Trophoblast cell (in vitro differentiated cells and primary cell): ENCODE data around the gene CCDC6.

Experiments
- DNase-seq, 2 donors: peaks; one replicate each; pipeline ENCODE4 v3.0.0-alpha.2; 2016
- H2AFZ ChIP-seq: 2 replicates; pipeline ENCODE4 v1.6.1; 2013; ENCODE audit warnings: low read length, moderate library complexity, mild to moderate bottlenecking; ENCODE audit not compliant: insufficient read depth, poor library complexity
- H2AK5ac ChIP-seq: 2 replicates; pipeline ENCODE4 v1.6.1; 2013; ENCODE audit warnings: mild to moderate bottlenecking, low read length
- H2BK120ac ChIP-seq: 2 replicates; pipeline ENCODE4 v1.6.1; 2013; ENCODE audit warnings: low read length, mild to moderate bottlenecking, moderate library complexity; ENCODE audit not compliant: insufficient read depth, poor library complexity
- H2BK12ac ChIP-seq: 2 replicates; pipeline ENCODE4 v1.6.1; 2013; ENCODE audit warnings: mild to moderate bottlenecking, low read length, moderate library complexity
- H2BK5ac ChIP-seq: 2 replicates; pipeline ENCODE4 v1.6.1; 2013; ENCODE audit warnings: low read length, low read depth, moderate library complexity, mild to moderate bottlenecking; ENCODE audit not compliant: poor library complexity
- H3K14ac ChIP-seq: 2 replicates; pipeline ENCODE4 v1.6.1; 2013; ENCODE audit warnings: mild to moderate bottlenecking, low read length
- H3K18ac ChIP-seq: 2 replicates; pipeline ENCODE4 v1.6.1; 2013; ENCODE audit warnings: mild to moderate bottlenecking, low read length
- H3K23ac ChIP-seq: 2 replicates; pipeline ENCODE4 v1.6.1; 2013; ENCODE audit warnings: low read length
- H3K27ac ChIP-seq: 2 replicates; pipeline ENCODE4 v1.5.1; 2013; ENCODE audit warnings: low read depth, mild to moderate bottlenecking, inconsistent platforms, low read length, moderate library complexity
- H3K27me3 ChIP-seq: 2 replicates; pipeline ENCODE4 v1.6.1; 2013; ENCODE audit warnings: inconsistent platforms, mild to moderate bottlenecking, low read length, moderate library complexity; ENCODE audit not compliant: insufficient read depth
- H3K36me3 ChIP-seq, 2 experiments: 1 replicate in 1 of 2; 2 replicates in 1 of 2; pipeline ENCODE4 v1.6.1; 2013; ENCODE audit warnings: low read length in 2 of 2, mild to moderate bottlenecking in 2 of 2, moderate library complexity in 1 of 2; ENCODE audit not compliant: insufficient read depth in 2 of 2, control insufficient read depth in 1 of 2
- H3K4ac ChIP-seq: 2 replicates; pipeline ENCODE4 v1.6.1; 2013; ENCODE audit warnings: low read depth, mild to moderate bottlenecking, low read length, moderate library complexity
- H3K4me1 ChIP-seq, 2 experiments: 1 replicate in 1 of 2; 2 replicates in 1 of 2; pipeline ENCODE4 v1.6.1; 2013; ENCODE audit warnings: low read length in 2 of 2, mild to moderate bottlenecking in 2 of 2, moderate library complexity in 1 of 2; ENCODE audit not compliant: insufficient read depth in 2 of 2, control insufficient read depth in 1 of 2
- H3K4me2 ChIP-seq: 2 replicates; pipeline ENCODE4 v1.6.1; 2013; ENCODE audit warnings: inconsistent platforms, mild to moderate bottlenecking, low read length, moderate library complexity
- H3K4me3 ChIP-seq: 2 replicates; pipeline ENCODE4 v1.5.1; 2013; ENCODE audit warnings: mild to moderate bottlenecking, low read depth, low read length, inconsistent platforms
- H3K79me1 ChIP-seq: one replicate; pipeline ENCODE4 v1.6.1; 2013; ENCODE audit warnings: low read length
- H3K79me2 ChIP-seq: 2 replicates; pipeline ENCODE4 v1.6.1; 2013; ENCODE audit warnings: low read length, mild to moderate bottlenecking; ENCODE audit not compliant: control insufficient read depth, insufficient read depth, poor library complexity
- H3K9ac ChIP-seq: 2 replicates; pipeline ENCODE4 v1.6.1; 2013; ENCODE audit warnings: mild to moderate bottlenecking, low read length
- H3K9me3 ChIP-seq: 2 replicates; pipeline ENCODE4 v1.6.1; 2013; ENCODE audit warnings: low read depth, mild to moderate bottlenecking, control low read depth, inconsistent platforms, low read length; ENCODE audit not compliant: insufficient read depth
- H4K12ac ChIP-seq: 2 replicates; pipeline ENCODE4 v1.6.1; 2013; ENCODE audit warnings: low read depth, mild to moderate bottlenecking, low read length, moderate library complexity
- H4K8ac ChIP-seq: 2 replicates; pipeline ENCODE4 v1.6.1; 2013; ENCODE audit warnings: low read depth, mild to moderate bottlenecking, low read length, moderate library complexity
- H4K91ac ChIP-seq: one replicate; pipeline ENCODE4 v1.6.1; 2013; ENCODE audit warnings: low read depth, mild to moderate bottlenecking, low read length, moderate library complexity
- WGBS: extraction: QIAGEN DNeasy Blood & Tissue Kit; methylation state at CpG from one replicate; pipeline ENCODE4 v1.1.7; 2013; ENCODE audit warnings: missing lambda C conversion rate; ENCODE audit not compliant: insufficient read length, insufficient coverage; ENCODE audit errors: extremely low coverage; 5-methylcytosine and 5-hydroxymethylcytosine counted together

The CCDC6 gene

DNA sequence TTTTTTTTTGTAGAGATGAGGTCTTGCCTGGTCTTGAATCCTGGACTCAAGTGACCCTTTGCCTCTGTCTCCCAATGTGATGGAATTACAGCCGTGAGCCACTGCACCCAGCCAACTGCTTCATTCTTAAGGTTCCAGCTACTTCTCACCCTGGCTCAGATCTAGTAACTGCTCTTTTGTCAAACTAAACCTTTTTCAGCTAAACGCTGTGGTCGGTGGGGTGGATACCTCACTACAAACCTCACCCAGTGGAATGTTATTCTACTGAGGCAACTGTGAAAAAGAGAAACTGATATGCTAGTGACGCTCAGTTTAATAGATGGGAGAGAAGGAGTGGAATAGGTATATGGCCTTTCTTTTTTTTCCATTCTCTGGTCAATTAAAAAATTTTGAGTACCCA, 151.4 kb downstream of the CCDC6 start:
- Histone ChIP-seq H3K9ac (no peak overlapping the region), H3K4ac (no peak overlapping the region)
- WGBS: no CpG with 5 or more reads among the region's 4 CpGs

DNA sequence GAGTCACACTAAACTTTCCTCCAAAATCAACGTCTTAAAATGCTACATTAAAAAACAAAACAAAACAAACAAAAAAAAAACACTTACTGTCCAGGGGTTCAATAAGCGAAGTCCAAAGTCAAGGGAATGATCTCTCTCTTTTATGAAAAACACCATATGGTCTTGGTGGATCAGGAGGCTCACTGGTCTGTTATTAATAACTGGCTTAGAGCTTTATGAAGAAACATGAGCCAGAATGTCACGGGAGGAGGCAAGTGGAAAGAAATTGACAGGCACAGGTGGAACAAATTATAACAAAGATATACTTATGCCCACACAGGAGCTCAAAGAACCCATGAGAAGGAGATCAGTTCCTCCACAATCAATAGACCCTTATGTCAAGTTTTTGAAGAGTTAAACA, 153.1 kb downstream of the CCDC6 start, which contains the start of gene MRLN:
MRLN (minus strand) TSS at position 189 of the 400 bp plus-strand sequence.
- no peak within 1 kb of the TSS for H3K4me2 ChIP-seq
- H3K79me1 ChIP-seq: no peaks in the 10 kb centered on the region
- H3K4ac ChIP-seq: no peak within 1 kb of the TSS
- H3K27me3 ChIP-seq: no peaks in the 10 kb centered on the region
- H3K36me3 ChIP-seq: no peaks in the 10 kb centered on the region
- H3K14ac ChIP-seq: no peak within 1 kb of the TSS
- H3K79me2 ChIP-seq: no peaks in the 10 kb centered on the region
- no peaks in the 10 kb centered on the region for H3K9me3 ChIP-seq
- no peak within 1 kb of the TSS for H2BK5ac ChIP-seq
- DNase-seq: no peak
- H2BK120ac ChIP-seq: no peak within 1 kb of the TSS
- no peak within 1 kb of the TSS for H4K8ac ChIP-seq
- H3K9ac ChIP-seq: no peak within 1 kb of the TSS
- no peak within 1 kb of the TSS for H4K91ac ChIP-seq
- no peak within 1 kb of the TSS for H3K23ac ChIP-seq
- WGBS: 100% methylated on average over 1 of the region's 3 CpGs
- H3K27ac ChIP-seq: no peak within 1 kb of the TSS
- no peak within 1 kb of the TSS for H2AFZ ChIP-seq
- no peak within 1 kb of the TSS for H4K12ac ChIP-seq
- H2AK5ac ChIP-seq: no peak within 1 kb of the TSS
- no peak within 1 kb of the TSS for H3K18ac ChIP-seq
- H3K4me3 ChIP-seq: no peak within 1 kb of the TSS
- H3K4me1 ChIP-seq: no peaks in the 10 kb centered on the region
- H2BK12ac ChIP-seq: no peak within 1 kb of the TSS

More for the DNA sequence above, 151.4 kb downstream of the CCDC6 start:
- Histone ChIP-seq H3K4me3 (no peak overlapping the region), H3K36me3 (no peaks in the 10 kb centered on the region), H2BK12ac (no peak overlapping the region), H2AFZ (no peak overlapping the region), H3K4me1 (no peaks in the 10 kb centered on the region), H3K27ac (no peak overlapping the region), H3K27me3 (no peaks in the 10 kb centered on the region), H3K9me3 (no peaks in the 10 kb centered on the region), H3K79me1 (no peaks in the 10 kb centered on the region), H3K4me2 (no peak overlapping the region), H4K12ac (no peak overlapping the region), H2AK5ac (no peak overlapping the region), H4K8ac (no peak overlapping the region), H3K14ac (no peak overlapping the region), H3K79me2 (no peaks in the 10 kb centered on the region), H4K91ac (no peak overlapping the region), H3K23ac (no peak overlapping the region), H2BK5ac (no peak overlapping the region), H2BK120ac (no peak overlapping the region), H3K18ac (no peak overlapping the region)
- DNase-seq: no peak

DNA sequence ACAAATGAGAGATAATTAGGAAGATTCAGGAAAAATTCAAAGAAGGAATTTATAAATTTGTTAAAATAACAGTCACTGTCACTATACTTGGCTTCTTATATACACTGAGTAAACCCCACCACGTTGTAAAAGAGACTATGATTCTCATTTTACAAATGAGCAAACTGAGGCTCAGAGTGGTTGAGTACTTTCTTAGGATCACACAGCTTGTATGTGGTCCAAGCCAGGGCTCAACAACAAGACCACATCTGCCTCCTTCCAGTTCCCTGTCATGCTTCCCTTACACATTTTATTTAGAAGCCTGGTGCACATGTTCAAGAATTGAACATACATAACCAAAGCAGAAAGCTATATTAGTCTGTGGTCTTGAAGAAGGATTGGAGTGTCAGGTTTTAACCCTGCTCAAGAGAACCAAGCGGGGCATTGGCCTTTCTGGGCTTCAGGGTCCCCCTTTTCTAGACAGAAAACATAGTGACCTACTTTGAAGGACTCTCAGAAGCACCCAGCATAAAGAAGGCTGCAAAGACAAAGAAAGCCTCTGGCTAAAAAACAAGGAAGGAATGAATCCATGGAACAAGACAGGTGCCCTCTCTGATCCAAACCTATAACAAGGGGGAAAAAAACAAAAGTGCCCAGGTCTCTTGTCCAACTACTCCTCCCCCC, 153.9 kb downstream of the CCDC6 start:
- no peak overlapping the region for H4K12ac ChIP-seq
- H3K4me3 ChIP-seq: no peak overlapping the region
- no peaks in the 10 kb centered on the region for H3K4me1 ChIP-seq
- no peak overlapping the region for H3K4me2 ChIP-seq
- no peaks in the 10 kb centered on the region for H3K36me3 ChIP-seq
- no peaks in the 10 kb centered on the region for H3K27me3 ChIP-seq
- no peak for DNase-seq
- no peak overlapping the region for H3K18ac ChIP-seq
- H2BK12ac ChIP-seq: no peak overlapping the region
- no peak overlapping the region for H2BK120ac ChIP-seq
- H4K91ac ChIP-seq: no peak overlapping the region
- no peaks in the 10 kb centered on the region for H3K79me2 ChIP-seq
- H3K23ac ChIP-seq: no peak overlapping the region
- H2AFZ ChIP-seq: no peak overlapping the region
- no peak overlapping the region for H4K8ac ChIP-seq
- no peaks in the 10 kb centered on the region for H3K79me1 ChIP-seq
- no peaks in the 10 kb centered on the region for H3K9me3 ChIP-seq
- no peak overlapping the region for H3K14ac ChIP-seq
- H2AK5ac ChIP-seq: no peak overlapping the region
- H2BK5ac ChIP-seq: no peak overlapping the region
- no CpG with 5 or more reads among the region's 2 CpGs for WGBS
- H3K4ac ChIP-seq: no peak overlapping the region
- H3K27ac ChIP-seq: no peak overlapping the region
- H3K9ac ChIP-seq: no peak overlapping the region

DNA sequence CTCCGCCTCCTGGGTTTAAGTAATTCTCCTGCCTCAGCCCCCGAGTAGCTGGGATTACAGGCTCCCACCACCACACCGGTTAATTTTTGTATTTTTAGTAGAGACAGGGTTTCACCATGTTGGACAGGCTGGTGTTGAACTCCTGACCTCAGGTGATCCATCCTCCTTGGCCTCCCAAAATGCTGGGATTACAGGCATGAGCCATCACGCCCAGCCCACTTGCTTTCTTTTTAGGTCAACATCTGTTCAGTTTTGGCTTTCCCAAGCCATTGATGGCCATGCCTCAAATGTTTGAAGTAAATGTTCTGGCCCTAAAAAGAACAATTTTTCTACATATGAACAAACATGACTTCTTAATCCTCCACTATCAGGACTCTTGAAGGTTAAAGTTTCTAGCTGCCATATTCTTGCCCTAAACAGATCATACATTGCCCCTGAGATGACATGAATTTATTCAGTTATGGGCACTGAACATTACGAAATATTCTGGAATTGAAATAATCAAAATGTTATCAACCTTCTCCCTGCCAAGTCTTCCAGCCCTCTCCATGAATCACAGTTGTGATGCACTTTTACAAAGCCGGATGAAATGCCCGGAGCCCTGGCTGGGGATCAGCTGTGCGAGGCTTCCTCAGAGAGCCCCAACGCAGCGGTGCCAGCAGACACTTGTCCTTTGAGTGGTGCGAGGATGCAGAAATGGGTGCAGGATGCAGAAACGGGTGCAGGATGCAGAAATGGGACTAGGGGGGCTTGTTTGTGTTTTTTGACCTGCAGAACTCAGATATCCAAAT, 156.0 kb downstream of the CCDC6 start:
- H3K4me1 ChIP-seq: no peaks in the 10 kb centered on the region
- no peak overlapping the region for H2BK12ac ChIP-seq
- no peak overlapping the region for H3K4me3 ChIP-seq
- no peak overlapping the region for H3K9ac ChIP-seq
- no peaks in the 10 kb centered on the region for H3K36me3 ChIP-seq
- H4K91ac ChIP-seq: no peak overlapping the region
- H3K27ac ChIP-seq: no peak overlapping the region
- no peak for DNase-seq
- H2BK5ac ChIP-seq: no peak overlapping the region
- no peak overlapping the region for H2AFZ ChIP-seq
- no peak overlapping the region for H3K23ac ChIP-seq
- no peak overlapping the region for H3K14ac ChIP-seq
- H2BK120ac ChIP-seq: no peak overlapping the region
- no peak overlapping the region for H4K12ac ChIP-seq
- no peaks in the 10 kb centered on the region for H3K79me1 ChIP-seq
- no peaks in the 10 kb centered on the region for H3K9me3 ChIP-seq
- H2AK5ac ChIP-seq: no peak overlapping the region
- no peak overlapping the region for H3K4ac ChIP-seq
- no peaks in the 10 kb centered on the region for H3K27me3 ChIP-seq
- no peaks in the 10 kb centered on the region for H3K79me2 ChIP-seq
- H3K4me2 ChIP-seq: no peak overlapping the region
- WGBS: no CpG with 5 or more reads among the region's 12 CpGs
- no peak overlapping the region for H4K8ac ChIP-seq
- H3K18ac ChIP-seq: no peak overlapping the region
